Lower leg skin (tissue), 4 donors: ENCODE data around the gene FANCD2. TPM values are rescaled to one million over a fixed set of nuclear protein-coding genes. Genes with fewer than 3 reads are reported as not detected.

ENCODE experiments used
- DNase-seq, 2 donors: peaks; one replicate each; pipeline ENCODE4 v3.0.0-alpha.2; 2019; ENCODE audit warnings: low spot score in 2 of 2
- H3K4me3 ChIP-seq: fragments of 200-600 bp; sonication (generic); 2 replicates; pipeline ENCODE4 v1.5.1; 2017; ENCODE audit warnings: mild to moderate bottlenecking, low read depth; ENCODE audit not compliant: poor library complexity, severe bottlenecking
- POLR2A ChIP-seq, 2 donors: fragments of 450-650 bp; IDR thresholded peaks; one replicate each; pipeline ENCODE4 v1.6.1; 2016 to 2017; ENCODE audit warnings: antibody characterized with exemption in 2 of 2, mild to moderate bottlenecking in 1 of 2, moderate library complexity in 1 of 2
- WGBS, 2 donors: methylation state at CpG; one replicate each; pipeline ENCODE4 v1.1.5; 2018; 5-methylcytosine and 5-hydroxymethylcytosine counted together
- intact Hi-C: fragments of 100-400 bp; cut with DNase I; formaldehyde crosslinking; loops from one replicate; pipeline ENCODE4 v1.15.0; 2023; ENCODE audit warnings: low total_unique reads
- total RNA-seq, 4 donors: library from RNA; depleted of rRNA; stranded (reverse); fragments of >200 nt; gene quantifications; one replicate each; pipeline ENCODE4 v1.1.0, GENCODE V29; 2016
- TF ChIP-seq, protein P1 (sequence below), 3 donors: fragments of 450-650 bp; IDR thresholded peaks; one replicate each; pipeline ENCODE4 v1.5.1; 2016; ENCODE audit warnings: antibody characterized with exemption in 3 of 3, mild to moderate bottlenecking in 3 of 3, moderate library complexity in 2 of 3

FANCD2 gene
- total RNA-seq, 4 donors from 2014 or later = 1.7 to 6.5 (median 3.1) TPM

DNA sequence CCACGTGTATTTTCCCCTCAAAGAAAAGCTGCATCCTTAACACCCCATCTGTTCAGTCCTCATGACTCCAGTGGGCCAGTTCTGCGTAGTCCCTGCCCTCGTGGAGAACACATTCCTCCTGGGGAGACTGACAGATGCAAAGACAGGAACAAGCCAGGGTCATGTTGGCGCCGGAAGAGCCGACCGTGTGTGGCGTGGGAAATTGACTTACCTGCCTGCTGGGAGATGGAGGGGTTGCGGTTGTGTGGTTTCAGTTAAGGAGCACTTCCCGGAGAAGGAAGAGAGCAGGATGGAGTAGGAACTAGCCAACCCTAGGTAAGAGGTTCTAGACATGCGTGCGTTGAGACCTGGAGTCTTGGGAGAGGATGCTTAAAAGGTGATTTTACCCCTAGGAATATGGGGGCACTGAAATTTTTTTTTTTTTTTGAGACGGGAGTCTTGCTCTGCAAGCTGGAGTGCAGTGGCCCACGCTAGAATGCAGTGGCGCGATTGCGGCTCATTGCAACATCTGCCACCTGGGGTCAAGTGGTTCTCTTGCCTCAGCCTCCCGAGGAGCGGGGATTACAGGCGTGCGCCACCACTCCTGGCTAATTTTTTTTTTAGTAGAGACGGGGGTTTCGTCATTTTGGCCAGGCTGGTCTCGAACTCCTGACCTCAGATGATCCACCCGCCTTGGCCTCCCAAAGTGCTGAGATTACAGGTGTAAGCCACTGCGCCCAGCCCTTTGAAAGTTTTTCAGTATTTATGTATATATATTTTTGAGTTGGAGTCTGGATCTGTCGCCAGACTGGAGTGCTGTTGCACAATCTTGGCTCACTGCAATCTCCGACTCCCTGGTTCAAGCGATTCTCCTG, 116.7 kb downstream of the FANCD2 start:
- intact Hi-C loops = loop anchor here (10.0 kb wide), 1 partner anchor 72 kb away; no protein-coding TSS in a partner anchor
- DNase-seq = peak in 1 of 2 donors; percentile 87
- peak overlapping the region; percentile 55 for H3K4me3 ChIP-seq
- 72 to 73% methylated on average over 29 of the region's 29 CpGs for whole genome bisulfite sequencing, 2 donors
- no peak for TF ChIP-seq POLR2A (IDR thresholded peaks at IDR 0.05)
- TF ChIP-seq, protein P1, sequence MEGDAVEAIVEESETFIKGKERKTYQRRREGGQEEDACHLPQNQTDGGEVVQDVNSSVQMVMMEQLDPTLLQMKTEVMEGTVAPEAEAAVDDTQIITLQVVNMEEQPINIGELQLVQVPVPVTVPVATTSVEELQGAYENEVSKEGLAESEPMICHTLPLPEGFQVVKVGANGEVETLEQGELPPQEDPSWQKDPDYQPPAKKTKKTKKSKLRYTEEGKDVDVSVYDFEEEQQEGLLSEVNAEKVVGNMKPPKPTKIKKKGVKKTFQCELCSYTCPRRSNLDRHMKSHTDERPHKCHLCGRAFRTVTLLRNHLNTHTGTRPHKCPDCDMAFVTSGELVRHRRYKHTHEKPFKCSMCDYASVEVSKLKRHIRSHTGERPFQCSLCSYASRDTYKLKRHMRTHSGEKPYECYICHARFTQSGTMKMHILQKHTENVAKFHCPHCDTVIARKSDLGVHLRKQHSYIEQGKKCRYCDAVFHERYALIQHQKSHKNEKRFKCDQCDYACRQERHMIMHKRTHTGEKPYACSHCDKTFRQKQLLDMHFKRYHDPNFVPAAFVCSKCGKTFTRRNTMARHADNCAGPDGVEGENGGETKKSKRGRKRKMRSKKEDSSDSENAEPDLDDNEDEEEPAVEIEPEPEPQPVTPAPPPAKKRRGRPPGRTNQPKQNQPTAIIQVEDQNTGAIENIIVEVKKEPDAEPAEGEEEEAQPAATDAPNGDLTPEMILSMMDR (IDR thresholded peaks at IDR 0.05) = no peak

DNA sequence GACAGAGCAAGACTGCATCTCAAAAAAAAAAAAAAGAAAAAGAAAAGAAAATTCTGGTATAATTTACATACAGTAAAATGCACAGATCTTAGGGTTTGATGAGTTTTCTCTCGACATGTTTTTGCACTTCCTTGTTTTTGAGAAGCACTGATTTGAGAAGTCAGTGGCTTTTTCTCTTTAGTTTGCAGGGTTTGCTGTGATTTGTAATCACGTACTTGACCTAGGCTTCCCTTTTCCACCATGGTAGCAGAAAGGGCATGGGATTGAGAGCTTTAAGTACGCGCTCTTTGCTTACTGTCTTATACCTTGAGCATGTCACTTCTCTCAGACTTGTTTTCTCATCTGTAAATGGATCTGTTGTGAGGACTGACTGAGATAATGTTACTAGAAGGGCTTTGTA, 119.4 kb downstream of the FANCD2 start:
- H3K4me3 ChIP-seq = no peak overlapping the region
- 79 to 85% methylated on average over 4 of the region's 4 CpGs for WGBS, 2 donors
- DNase-seq = no peak
- intact Hi-C loops = loop anchor here (10.0 kb wide), 1 partner anchor 69 kb away; no protein-coding TSS in a partner anchor
- no peak for TF ChIP-seq POLR2A (IDR thresholded peaks at IDR 0.05)
- TF ChIP-seq, protein P1 (IDR thresholded peaks at IDR 0.05) = no peak

DNA sequence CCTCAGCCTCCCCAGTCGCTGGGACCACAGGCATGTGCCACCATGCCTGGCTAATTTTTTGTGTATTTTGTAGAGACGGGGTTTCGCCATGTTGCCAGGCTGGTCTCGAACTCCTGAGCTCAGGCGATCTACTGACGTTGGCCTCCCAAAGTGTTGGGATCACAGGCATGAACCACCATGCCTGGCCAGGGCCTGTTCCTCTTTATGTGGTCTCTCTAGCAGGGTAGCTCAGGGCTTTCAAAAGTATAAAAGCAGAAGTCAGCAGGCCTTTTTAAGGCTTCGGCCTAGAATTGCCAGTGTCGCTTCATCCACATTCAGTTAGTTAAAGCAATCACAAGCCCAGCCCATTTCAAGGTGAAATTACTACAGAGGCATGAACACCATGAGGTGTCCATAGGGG, 123.0 kb downstream of the FANCD2 start:
- TF ChIP-seq, protein P1 (IDR thresholded peaks at IDR 0.05) = no peak
- no peak for TF ChIP-seq POLR2A (IDR thresholded peaks at IDR 0.05)
- H3K4me3 ChIP-seq = no peak overlapping the region
- 89 to 94% methylated on average over 8 of the region's 8 CpGs for WGBS, 2 donors
- intact Hi-C loops = loop anchor here (10.0 kb wide), 1 partner anchor 66 kb away; no protein-coding TSS in a partner anchor
- no peak for DNase-seq

DNA sequence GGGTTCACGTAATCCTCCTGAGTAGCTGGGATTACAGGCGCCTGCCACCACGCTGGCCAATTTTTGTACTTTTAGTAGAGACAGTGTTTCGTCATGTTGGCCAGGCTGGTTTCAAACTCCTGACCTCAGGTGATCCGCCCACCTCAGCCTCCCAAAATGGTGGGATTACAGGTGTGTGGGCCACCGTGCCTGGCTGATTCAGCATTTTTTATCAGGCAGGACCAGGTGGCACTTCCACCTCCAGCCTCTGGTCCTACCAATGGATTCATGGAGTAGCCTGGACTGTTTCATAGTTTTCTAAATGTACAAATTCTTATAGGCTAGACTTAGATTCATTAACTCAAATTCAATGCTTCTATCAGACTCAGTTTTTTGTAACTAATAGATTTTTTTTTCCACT, 124.8 kb downstream of the FANCD2 start:
- intact Hi-C loops = no loop called here
- TF ChIP-seq, protein P1 (IDR thresholded peaks at IDR 0.05) = no peak
- no peak for TF ChIP-seq POLR2A (IDR thresholded peaks at IDR 0.05)
- no peak overlapping the region for H3K4me3 ChIP-seq
- DNase-seq = no peak
- WGBS, 2 donors = 75 to 80% methylated on average over 6 of the region's 6 CpGs

Other genes starting within 250 kb of the FANCD2 start
- 10 to 100 TPM; 42.1 to 53.2 (median 47.0) TPM for gene TADA3, start 234.0 kb upstream of the FANCD2 start, total RNA-seq
- gene ARPC4, start 233.4 kb upstream of the FANCD2 start, total RNA-seq = 100 to 1,000 TPM in 3 of 4 donors, 10 to 100 TPM in 1; 89.6 to 151 (median 107) TPM
- 10 to 100 TPM; 34.9 to 93.9 (median 54.3) TPM for gene TTLL3, start 216.2 kb upstream of the FANCD2 start, total RNA-seq
- 10 to 100 TPM; 44.4 to 57.1 (median 50.7) TPM for gene RPUSD3, start 182.4 kb upstream of the FANCD2 start, total RNA-seq
- gene CIDEC, start 146.2 kb upstream of the FANCD2 start, total RNA-seq = 10 to 100 TPM in 2 of 4 donors, 1 to 10 TPM in 2; 2.8 to 23.7 (median 9.0) TPM
- gene JAGN1, start 135.8 kb upstream of the FANCD2 start, total RNA-seq = 10 to 100 TPM; 39.2 to 70.6 (median 51.0) TPM
- 100 to 1,000 TPM in 1 of 4 donors, 10 to 100 TPM in 3; 71.1 to 117 (median 81.1) TPM for gene IL17RE, start 123.6 kb upstream of the FANCD2 start, total RNA-seq
- 100 to 1,000 TPM in 3 of 4 donors, 10 to 100 TPM in 1; 95.5 to 155 (median 113) TPM for gene IL17RC, start 109.3 kb upstream of the FANCD2 start, total RNA-seq
- gene CRELD1, start 92.6 kb upstream of the FANCD2 start, total RNA-seq = 10 to 100 TPM; 16.1 to 58.8 (median 28.3) TPM
- gene PRRT3, start 74.0 kb upstream of the FANCD2 start, total RNA-seq = 1 to 10 TPM; 3.2 to 6.4 (median 4.0) TPM
- 100 to 1,000 TPM; 101 to 108 (median 104) TPM for gene EMC3, start 39.6 kb upstream of the FANCD2 start, total RNA-seq
- not detected for gene FANCD2OS, start 81.8 kb downstream of the FANCD2 start, total RNA-seq
- 100 to 1,000 TPM in 2 of 4 donors, 10 to 100 TPM in 2; 48.0 to 111 (median 78.7) TPM for gene BRK1, start 89.2 kb downstream of the FANCD2 start, total RNA-seq
- 10 to 100 TPM; 33.0 to 38.9 (median 36.4) TPM for gene VHL, start 115.3 kb downstream of the FANCD2 start, total RNA-seq
- 10 to 100 TPM in 2 of 4 donors, 1 to 10 TPM in 2; 7.0 to 15.0 (median 11.4) TPM for gene IRAK2, start 138.5 kb downstream of the FANCD2 start, total RNA-seq
- gene TATDN2, start 222.0 kb downstream of the FANCD2 start, total RNA-seq = 10 to 100 TPM; 18.6 to 25.1 (median 22.4) TPM